ENCODE measurements around the gene CLDN24. TPM values are rescaled to one million over a fixed set of nuclear protein-coding genes. Genes with fewer than 3 reads are reported as not detected.

The CLDN24 gene
- total and polyA plus RNA-seq, 4 donors, result 0.08 TPM; not detected in 3

GRCh38 chr4:183320211-183321059 lies 1.8 kb downstream of the CLDN24 start, which contains the start of gene CLDN22:
TSS of gene CLDN22 (minus strand) at chr4:183320276. CDS start at chr4:183320218, 58 bp downstream.
- Histone ChIP-seq H3K4me1 (ENCODE audit: control insufficient read depth in 5 of 5, insufficient read depth in 5 of 5, low read length in 5 of 5) (peaks cover 0 to 5% (median 3%) of the 10 kb centered on the region in 5 donors), H3K9me3 (ENCODE audit: control insufficient read depth in 4 of 4, insufficient read depth in 3 of 4, low read length in 3 of 4) (no peaks in the 10 kb centered on the region), H3K27ac (ENCODE audit: low read depth in 1 of 2, low read length in 1 of 2) (no peak within 1 kb of the TSS), H3K9ac (ENCODE audit: insufficient read depth in 1 of 2, low read length in 2 of 2) (no peak within 1 kb of the TSS), H3K4me3 (no peak within 1 kb of the TSS), H3K36me3 (ENCODE audit: control insufficient read depth in 4 of 4, insufficient read depth in 4 of 4, low read length in 4 of 4) (peaks cover 0 to 12% (median under 1%) of the 10 kb centered on the region in 4 donors), H3K27me3 (ENCODE audit: control insufficient read depth in 3 of 3, insufficient read depth in 3 of 3, low read length in 2 of 3) (no peaks in the 10 kb centered on the region)
- no peak for ATAC-seq (ENCODE audit: insufficient read depth, low FRiP score)
- WGBS, 2 donors, result 60 to 77% methylated on average over 6 of the region's 6 CpGs
- no peak for TF ChIP-seq CTCF (IDR thresholded peaks at IDR 0.05; ENCODE audit: control extremely low read depth, extremely low read depth)
- DNase-seq, result no peak

- 82 to 86% methylated on average over 10 of the region's 10 CpGs for WGBS, 2 donors
- ATAC-seq (ENCODE audit: insufficient read depth, low FRiP score) (no peak), DNase-seq (no peak)
These were observed 3.6 kb downstream of the CLDN24 start for GRCh38 chr4:183318656-183319055.

GRCh38 chr4:183314806-183315205 lies 7.4 kb downstream of the CLDN24 start:
- TF ChIP-seq CTCF (IDR thresholded peaks at IDR 0.05; ENCODE audit: control extremely low read depth, extremely low read depth), result no peak
- DNase-seq (no peak), ATAC-seq (ENCODE audit: insufficient read depth, low FRiP score) (no peak)
- Histone ChIP-seq H3K4me3 (no peak overlapping the region), H3K27ac (ENCODE audit: low read depth in 1 of 2, low read length in 1 of 2) (no peak overlapping the region), H3K4me1 (ENCODE audit: control insufficient read depth in 5 of 5, insufficient read depth in 5 of 5, low read length in 5 of 5) (no peaks in the 10 kb centered on the region), H3K9ac (ENCODE audit: insufficient read depth in 1 of 2, low read length in 2 of 2) (no peak overlapping the region), H3K27me3 (ENCODE audit: control insufficient read depth in 3 of 3, insufficient read depth in 3 of 3, low read length in 2 of 3) (no peaks in the 10 kb centered on the region), H3K9me3 (ENCODE audit: control insufficient read depth in 4 of 4, insufficient read depth in 3 of 4, low read length in 3 of 4) (no peaks in the 10 kb centered on the region), H3K36me3 (ENCODE audit: control insufficient read depth in 4 of 4, insufficient read depth in 4 of 4, low read length in 4 of 4) (peaks cover 9 to 28% (median 18%) of the 10 kb centered on the region in 4 donors)
- WGBS, 2 donors, result 87 to 92% methylated on average over 9 of the region's 9 CpGs

More at GRCh38 chr4:183318656-183319055, 3.6 kb downstream of the CLDN24 start:
- H3K9ac ChIP-seq (ENCODE audit: insufficient read depth in 1 of 2, low read length in 2 of 2), result no peak overlapping the region
- peaks cover 5 to 16% (median 8%) of the 10 kb centered on the region in 4 donors for H3K36me3 ChIP-seq (ENCODE audit: control insufficient read depth in 4 of 4, insufficient read depth in 4 of 4, low read length in 4 of 4)
- no peak overlapping the region for H3K27ac ChIP-seq (ENCODE audit: low read depth in 1 of 2, low read length in 1 of 2)
- no peak for TF ChIP-seq CTCF (IDR thresholded peaks at IDR 0.05; ENCODE audit: control extremely low read depth, extremely low read depth)
- no peak overlapping the region for H3K4me3 ChIP-seq
- no peaks in the 10 kb centered on the region for H3K9me3 ChIP-seq (ENCODE audit: control insufficient read depth in 4 of 4, insufficient read depth in 3 of 4, low read length in 3 of 4)
- H3K27me3 ChIP-seq (ENCODE audit: control insufficient read depth in 3 of 3, insufficient read depth in 3 of 3, low read length in 2 of 3), result no peaks in the 10 kb centered on the region
- H3K4me1 ChIP-seq (ENCODE audit: control insufficient read depth in 5 of 5, insufficient read depth in 5 of 5, low read length in 5 of 5), result peaks cover 0 to 5% (median 0%) of the 10 kb centered on the region in 5 donors

All from lung (tissue), 12 donors.